Right atrium auricular region (tissue), 2 donors: Measurements from ENCODE around the gene ZBTB16. TPM values are rescaled to one million over a fixed set of nuclear protein-coding genes. Genes with fewer than 3 reads are reported as not detected.
A peak's percentile ranks its signal among the peaks of the same experiment; 100 is the strongest.

Experiments
- DNase-seq: peaks from one replicate; pipeline ENCODE4 v3.0.0-alpha.2; 2019; ENCODE audit warnings: low spot score
- H3K27ac ChIP-seq, 2 donors: fragments of 200-600 bp; sonication (generic); 1 replicate in 1 of 2; 2 replicates in 1 of 2; pipeline ENCODE4 v1.5.1; 2016 to 2019
- H3K27me3 ChIP-seq, 2 donors: fragments of 200-600 bp; sonication (generic); one replicate each; pipeline versions ENCODE4 v1.5.1 to v1.6.0; 2017 to 2019
- H3K36me3 ChIP-seq: fragments of 200-600 bp; sonication (generic); one replicate; pipeline ENCODE4 v1.5.1; 2016
- H3K4me1 ChIP-seq, 2 donors: fragments of 200-600 bp; sonication (generic); one replicate each; pipeline versions ENCODE4 v1.5.1 to v1.6.0; 2017 to 2019
- H3K4me3 ChIP-seq, 2 donors: fragments of 200-600 bp; sonication (generic); 1 replicate in 1 of 2; 2 replicates in 1 of 2; pipeline ENCODE4 v1.5.1; 2017 to 2019; ENCODE audit warnings: mild to moderate bottlenecking in 1 of 2, moderate library complexity in 1 of 2
- H3K9me3 ChIP-seq, 2 donors: fragments of 200-600 bp; sonication (generic); one replicate each; pipeline ENCODE4 v1.5.1; 2019
- total RNA-seq, 2 donors: library from RNA; depleted of rRNA; stranded (reverse); fragments of >200 nt; gene quantifications; one replicate each; pipeline ENCODE4 v1.1.0, GENCODE V29; 2016
- TF ChIP-seq, protein P1 (sequence below), 2 donors: fragments of 200-600 bp; sonication (generic); IDR thresholded peaks; one replicate each; pipeline ENCODE4 v1.5.1; 2019; ENCODE audit warnings: antibody characterized with exemption in 2 of 2

The ZBTB16 gene
- total RNA-seq, 2 donors from 2014 or later = 65.5 to 101 TPM

DNA sequence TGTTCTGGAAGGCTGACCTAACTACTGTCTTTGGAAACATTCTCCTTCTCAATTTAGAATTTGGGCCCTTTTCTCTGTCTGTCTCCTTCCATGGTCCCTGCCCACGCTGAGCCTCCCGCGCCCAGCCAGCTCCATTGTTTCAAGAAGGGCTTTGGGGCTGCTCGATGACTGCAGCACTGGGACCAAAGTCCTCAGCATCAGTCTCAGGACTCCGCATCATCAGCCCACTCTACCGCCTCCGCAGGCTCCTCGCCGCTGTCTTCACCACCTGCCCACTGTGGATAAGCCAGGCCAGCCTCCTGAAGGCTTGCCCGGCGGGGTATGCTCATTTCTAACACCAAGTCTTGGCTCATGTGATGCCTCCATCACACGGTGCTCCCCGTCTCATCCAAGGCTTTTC lies 81.3 kb downstream of the ZBTB16 start:
- H3K27me3 ChIP-seq = no peaks in the 10 kb centered on the region
- H3K4me1 ChIP-seq = peaks cover 0 to 100% of the 10 kb centered on the region in 2 donors
- TF ChIP-seq, protein P1, sequence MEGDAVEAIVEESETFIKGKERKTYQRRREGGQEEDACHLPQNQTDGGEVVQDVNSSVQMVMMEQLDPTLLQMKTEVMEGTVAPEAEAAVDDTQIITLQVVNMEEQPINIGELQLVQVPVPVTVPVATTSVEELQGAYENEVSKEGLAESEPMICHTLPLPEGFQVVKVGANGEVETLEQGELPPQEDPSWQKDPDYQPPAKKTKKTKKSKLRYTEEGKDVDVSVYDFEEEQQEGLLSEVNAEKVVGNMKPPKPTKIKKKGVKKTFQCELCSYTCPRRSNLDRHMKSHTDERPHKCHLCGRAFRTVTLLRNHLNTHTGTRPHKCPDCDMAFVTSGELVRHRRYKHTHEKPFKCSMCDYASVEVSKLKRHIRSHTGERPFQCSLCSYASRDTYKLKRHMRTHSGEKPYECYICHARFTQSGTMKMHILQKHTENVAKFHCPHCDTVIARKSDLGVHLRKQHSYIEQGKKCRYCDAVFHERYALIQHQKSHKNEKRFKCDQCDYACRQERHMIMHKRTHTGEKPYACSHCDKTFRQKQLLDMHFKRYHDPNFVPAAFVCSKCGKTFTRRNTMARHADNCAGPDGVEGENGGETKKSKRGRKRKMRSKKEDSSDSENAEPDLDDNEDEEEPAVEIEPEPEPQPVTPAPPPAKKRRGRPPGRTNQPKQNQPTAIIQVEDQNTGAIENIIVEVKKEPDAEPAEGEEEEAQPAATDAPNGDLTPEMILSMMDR (IDR thresholded peaks at IDR 0.05) = no peak
- peaks cover 41% of the 10 kb centered on the region for H3K36me3 ChIP-seq
- peak overlapping the region; percentile 74 to 99 for H3K27ac ChIP-seq
- no peaks in the 10 kb centered on the region for H3K9me3 ChIP-seq
- no peak overlapping the region for H3K4me3 ChIP-seq
- no peak for DNase-seq

DNA sequence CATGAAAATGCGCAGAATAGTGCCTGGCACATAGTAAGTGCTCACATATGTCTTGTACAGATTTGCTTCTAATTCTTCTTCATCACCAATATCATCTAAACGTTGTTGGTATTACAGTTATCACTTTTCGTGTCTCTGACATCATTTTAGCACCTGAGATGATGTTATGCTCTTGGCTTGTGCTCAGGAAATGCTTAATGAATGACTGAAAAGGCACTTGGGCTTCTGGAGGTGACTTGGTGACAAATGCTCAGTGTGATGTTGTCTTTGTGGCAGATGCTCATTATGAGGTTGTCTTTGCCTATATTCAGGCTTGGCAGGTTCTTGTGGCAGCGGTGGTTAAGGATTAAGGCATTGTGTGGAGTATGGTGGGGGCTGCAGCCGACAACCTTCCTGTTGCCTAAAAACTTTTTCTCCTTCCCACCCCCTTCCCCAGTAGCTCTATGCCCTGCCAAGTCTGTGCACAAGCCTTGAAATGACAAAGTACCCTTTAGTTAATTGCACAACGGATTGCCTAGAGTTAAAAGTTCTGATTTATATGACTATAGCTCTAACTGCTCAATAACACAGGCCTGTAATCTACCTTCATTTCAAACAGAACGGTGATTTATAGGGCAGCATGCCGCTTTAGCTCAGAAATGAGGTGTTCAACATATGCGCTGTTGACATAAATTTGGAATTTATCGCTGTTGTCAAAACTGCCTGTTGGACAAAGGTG lies 82.5 kb downstream of the ZBTB16 start:
- no peak for DNase-seq
- peaks cover 0 to 100% of the 10 kb centered on the region in 2 donors for H3K4me1 ChIP-seq

DNA sequence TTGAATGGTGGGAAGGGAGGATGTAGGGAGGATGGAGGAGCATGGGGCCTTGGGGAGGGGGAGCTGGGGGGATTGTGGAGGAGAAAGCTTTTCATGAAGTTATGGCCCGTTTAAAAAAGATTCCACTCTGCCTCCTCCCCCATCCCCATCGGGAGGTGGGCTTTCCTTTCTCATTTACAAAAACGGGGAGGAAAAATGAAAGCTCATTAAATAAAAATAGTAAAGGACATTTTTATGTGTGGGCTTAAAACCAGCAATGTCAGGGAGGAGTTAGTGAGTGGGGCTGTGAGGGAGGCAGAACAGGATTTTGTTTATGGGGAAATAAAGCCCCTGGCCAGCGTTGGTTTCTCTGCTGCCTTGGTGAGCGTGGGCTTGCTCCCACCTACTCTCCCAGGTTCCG lies 83.2 kb downstream of the ZBTB16 start:
- Histone ChIP-seq H3K9me3 (no peaks in the 10 kb centered on the region), H3K36me3 (peaks cover 36% of the 10 kb centered on the region), H3K27me3 (no peaks in the 10 kb centered on the region), H3K4me3 (no peak overlapping the region), H3K27ac (peak overlapping the region; percentile 43 to 99), H3K4me1 (peaks cover 0 to 100% of the 10 kb centered on the region in 2 donors)
- DNase-seq = no peak
- TF ChIP-seq, protein P1 (IDR thresholded peaks at IDR 0.05) = no peak

More for the DNA sequence above, 82.5 kb downstream of the ZBTB16 start:
- H3K36me3 ChIP-seq = peaks cover 42% of the 10 kb centered on the region
- no peak overlapping the region for H3K4me3 ChIP-seq
- H3K27ac ChIP-seq = peak overlapping the region; percentile 8 to 99
- no peaks in the 10 kb centered on the region for H3K27me3 ChIP-seq
- TF ChIP-seq, protein P1 (IDR thresholded peaks at IDR 0.05) = no peak
- no peaks in the 10 kb centered on the region for H3K9me3 ChIP-seq

DNA sequence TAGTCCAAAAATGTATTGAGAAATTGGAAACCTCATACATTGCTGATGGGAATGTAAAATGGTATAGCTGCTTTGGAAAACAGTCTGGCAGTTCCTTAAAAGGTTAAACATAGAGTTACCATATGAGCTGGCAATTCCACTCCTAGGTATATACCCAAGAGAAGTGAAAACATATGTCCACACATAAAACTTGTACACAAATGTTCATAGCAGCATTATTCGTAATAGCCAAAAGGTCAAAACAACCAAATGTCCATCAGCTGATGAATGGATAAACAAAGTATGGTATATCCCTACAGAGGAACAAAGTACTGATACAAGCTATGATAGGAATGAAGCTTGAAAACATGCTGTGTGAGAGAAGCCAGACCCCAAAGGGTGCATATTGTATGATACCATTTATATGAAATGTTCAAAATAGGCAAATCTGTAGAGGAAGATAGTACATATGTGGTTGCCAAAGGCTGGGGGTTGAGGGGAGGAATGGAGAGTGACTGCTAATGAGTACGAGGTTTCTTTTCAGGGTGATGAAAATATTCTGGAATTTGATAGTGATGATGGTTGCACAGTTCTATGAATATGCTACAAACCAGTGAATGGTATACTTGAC lies 85.8 kb downstream of the ZBTB16 start:
- Histone ChIP-seq H3K36me3 (peaks cover 28% of the 10 kb centered on the region), H3K27me3 (no peaks in the 10 kb centered on the region), H3K4me1 (peaks cover 0 to 98% of the 10 kb centered on the region in 2 donors), H3K4me3 (no peak overlapping the region), H3K27ac (peak overlapping the region; percentile 4 to 99), H3K9me3 (no peaks in the 10 kb centered on the region)
- no peak for DNase-seq
- TF ChIP-seq, protein P1 (IDR thresholded peaks at IDR 0.05) = no peak

DNA sequence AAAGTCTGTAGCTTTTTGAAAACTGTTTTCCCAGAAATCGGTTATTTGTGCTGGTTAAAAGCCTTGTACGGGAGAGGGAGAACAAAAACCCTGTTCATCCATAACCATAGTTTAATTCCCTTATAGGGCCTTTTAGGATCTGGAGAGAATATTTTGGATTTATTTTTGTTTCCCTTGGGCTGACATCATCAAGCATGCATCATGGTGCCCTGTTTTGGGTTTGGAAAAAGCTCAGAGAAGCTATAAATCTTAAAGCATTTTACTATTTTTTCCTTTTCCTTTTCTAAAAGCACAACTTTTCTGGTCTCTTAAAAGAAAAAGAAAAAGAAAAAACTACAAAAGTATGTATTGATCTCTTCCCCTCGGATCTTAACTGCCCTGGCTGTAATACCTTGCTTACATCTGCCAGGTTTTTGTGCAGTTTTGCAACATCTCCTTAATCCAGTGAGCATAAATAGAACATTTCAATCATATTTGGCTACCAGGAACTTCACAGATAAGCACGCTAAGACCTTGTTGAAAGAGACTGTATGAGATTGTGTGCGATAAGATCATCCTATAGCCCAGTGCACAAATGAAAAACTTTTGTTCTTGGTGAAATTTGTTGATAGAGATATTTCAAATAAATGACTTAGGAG lies 88.0 kb downstream of the ZBTB16 start:
- H3K27me3 ChIP-seq = no peaks in the 10 kb centered on the region
- H3K27ac ChIP-seq = peak overlapping the region; percentile 52 to 99
- H3K9me3 ChIP-seq = no peaks in the 10 kb centered on the region
- H3K4me1 ChIP-seq = peaks cover 0 to 98% of the 10 kb centered on the region in 2 donors
- H3K36me3 ChIP-seq = peaks cover 10% of the 10 kb centered on the region
- TF ChIP-seq, protein P1 (IDR thresholded peaks at IDR 0.05) = no peak
- DNase-seq = no peak
- H3K4me3 ChIP-seq = no peak overlapping the region
